Glutamatergic neuron (in vitro differentiated cells): ENCODE data around the gene MAGI1. TPM values are rescaled to one million over a fixed set of nuclear protein-coding genes. Genes with fewer than 3 reads are reported as not detected.

Experiments
- DNase-seq: peaks from one replicate; pipeline ENCODE4 v3.0.0; 2022
- H3K27ac Mint-ChIP-seq: one replicate; pipeline ENCODE4 v1.8.0; 2020; ENCODE audit warnings: mild to moderate bottlenecking, mixed read lengths, inconsistent platforms; ENCODE audit not compliant: unreplicated experiment
- H3K27me3 Mint-ChIP-seq: one replicate; pipeline ENCODE4 v1.8.0; 2020; ENCODE audit warnings: mild to moderate bottlenecking, moderate library complexity, mixed read lengths, inconsistent platforms; ENCODE audit not compliant: unreplicated experiment
- H3K36me3 Mint-ChIP-seq: one replicate; pipeline ENCODE4 v1.8.0; 2020; ENCODE audit warnings: mild to moderate bottlenecking, mixed read lengths, inconsistent platforms; ENCODE audit not compliant: unreplicated experiment
- H3K4me1 Mint-ChIP-seq: one replicate; pipeline ENCODE4 v1.8.0; 2020; ENCODE audit warnings: mild to moderate bottlenecking, low read depth, mixed read lengths, inconsistent platforms; ENCODE audit not compliant: unreplicated experiment
- H3K4me3 Mint-ChIP-seq: one replicate; pipeline ENCODE4 v1.8.0; 2020; ENCODE audit warnings: mild to moderate bottlenecking, mixed read lengths, inconsistent platforms; ENCODE audit not compliant: unreplicated experiment
- H3K9me3 Mint-ChIP-seq: one replicate; pipeline ENCODE4 v1.8.0; 2020; ENCODE audit warnings: mild to moderate bottlenecking, moderate library complexity, mixed read lengths, inconsistent platforms; ENCODE audit not compliant: unreplicated experiment
- CTCF ChIP-seq: fragments of 200-600 bp; sonication (generic); IDR thresholded peaks from one replicate; pipeline ENCODE4 v1.5.0; 2021; ENCODE audit not compliant: partially characterized antibody, unreplicated experiment
- total RNA-seq: library from RNA; stranded (reverse); fragmentation: NEBNext Ultra II Directional; extraction: Animal tissue kit (Norgen Biotek cat#: 25700); gene quantifications from one replicate; pipeline ENCODE4 v1.2.1, GENCODE V29; 2021; ENCODE audit not compliant: unreplicated experiment

MAGI1 gene
- total RNA-seq, 1 donor from 2014 or later, result 46.5 TPM

DNA sequence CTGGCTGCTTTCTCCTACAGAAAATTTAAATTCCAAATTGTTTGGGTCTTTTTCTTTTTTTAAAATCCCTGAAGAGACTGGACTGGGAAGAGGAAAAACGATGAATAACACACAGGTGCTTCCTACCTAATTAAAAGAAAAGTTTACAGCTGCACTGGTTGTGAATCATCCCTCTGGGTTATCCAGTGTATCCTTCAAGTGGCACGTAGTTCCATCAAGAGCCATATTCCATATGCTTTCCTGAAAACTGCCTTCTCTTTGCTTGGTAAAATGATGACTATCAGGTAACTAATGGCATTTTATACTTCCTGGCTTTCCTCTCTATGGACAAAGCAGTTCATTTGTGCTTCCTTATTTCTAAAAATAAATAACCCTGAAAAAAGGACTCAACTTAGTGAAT lies 123.2 kb downstream of the MAGI1 start:
- no peak for TF ChIP-seq CTCF
- no peak overlapping the region for H3K4me3 Mint-ChIP-seq
- H3K36me3 Mint-ChIP-seq, result no peaks in the 10 kb centered on the region
- H3K4me1 Mint-ChIP-seq, result peaks cover 3% of the 10 kb centered on the region
- H3K27me3 Mint-ChIP-seq, result no peaks in the 10 kb centered on the region
- H3K27ac Mint-ChIP-seq, result no peak overlapping the region
- no peak for DNase-seq
- H3K9me3 Mint-ChIP-seq, result peaks cover 5% of the 10 kb centered on the region

DNA sequence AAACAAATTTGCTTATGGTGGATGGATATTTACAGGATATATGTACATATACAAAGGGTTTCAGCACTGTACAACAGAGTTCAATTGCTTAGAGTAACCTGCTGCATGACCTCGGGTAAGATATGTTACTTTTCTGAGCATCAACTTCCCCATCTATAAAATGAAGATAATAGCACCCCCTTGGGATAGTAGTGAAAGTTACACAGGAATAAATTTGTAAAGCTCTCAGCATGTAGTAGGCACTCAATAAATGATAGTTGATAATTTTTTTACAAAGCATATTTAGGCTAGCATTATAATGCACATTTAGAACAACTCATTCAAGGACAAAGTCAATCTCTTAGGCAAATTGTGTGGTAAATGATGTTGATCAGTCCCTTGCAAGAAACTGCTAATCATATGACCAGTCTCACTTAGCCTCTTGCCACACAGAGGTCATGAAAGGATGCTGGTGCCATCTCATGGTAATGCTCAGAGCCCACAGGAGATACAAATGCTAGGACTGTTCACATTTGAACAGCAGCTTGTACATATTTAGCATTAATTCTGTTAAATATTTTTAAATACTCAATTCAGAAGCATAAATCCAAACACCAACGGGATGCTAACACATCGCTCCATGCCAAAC lies 123.9 kb downstream of the MAGI1 start:
- Mint-ChIP-seq H3K27me3 (no peaks in the 10 kb centered on the region), H3K27ac (no peak overlapping the region), H3K4me1 (peaks cover 3% of the 10 kb centered on the region), H3K9me3 (peaks cover 2% of the 10 kb centered on the region), H3K36me3 (no peaks in the 10 kb centered on the region), H3K4me3 (no peak overlapping the region)
- TF ChIP-seq CTCF, result no peak
- no peak for DNase-seq

GRCh38 chr3:65914032-65914739 lies 124.5 kb downstream of the MAGI1 start:
- Mint-ChIP-seq H3K4me3 (no peak overlapping the region), H3K27me3 (no peaks in the 10 kb centered on the region), H3K36me3 (no peaks in the 10 kb centered on the region), H3K27ac (no peak overlapping the region), H3K9me3 (peaks cover 2% of the 10 kb centered on the region), H3K4me1 (peaks cover 3% of the 10 kb centered on the region)
- TF ChIP-seq CTCF, result no peak
- no peak for DNase-seq

DNA sequence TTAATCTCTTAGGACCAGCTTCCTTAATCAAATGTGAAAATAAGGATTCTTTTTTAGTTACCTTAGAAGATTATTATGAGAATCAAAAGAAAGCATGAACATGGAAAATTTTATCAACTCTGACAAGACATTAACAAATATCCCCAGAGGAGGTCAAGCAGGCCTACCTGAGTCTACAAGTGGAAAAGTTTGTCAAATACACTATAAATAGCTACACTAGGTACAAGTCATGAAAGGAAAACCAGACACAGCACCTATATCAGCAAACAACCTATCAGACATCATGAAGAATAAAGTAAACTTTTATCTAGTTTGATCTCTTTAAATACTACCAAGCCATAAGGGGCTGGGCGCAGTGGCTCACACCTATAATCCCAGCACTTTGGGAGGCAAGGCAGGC lies 126.1 kb downstream of the MAGI1 start:
- TF ChIP-seq CTCF, result no peak
- peaks cover 3% of the 10 kb centered on the region for H3K4me1 Mint-ChIP-seq
- H3K9me3 Mint-ChIP-seq, result peaks cover 2% of the 10 kb centered on the region
- H3K4me3 Mint-ChIP-seq, result no peak overlapping the region
- H3K36me3 Mint-ChIP-seq, result no peaks in the 10 kb centered on the region
- no peak for DNase-seq
- H3K27ac Mint-ChIP-seq, result no peak overlapping the region
- H3K27me3 Mint-ChIP-seq, result no peaks in the 10 kb centered on the region

GRCh38 chr3:65908588-65908987 lies 130.1 kb downstream of the MAGI1 start:
- H3K9me3 Mint-ChIP-seq, result peaks cover 2% of the 10 kb centered on the region
- no peak overlapping the region for H3K27ac Mint-ChIP-seq
- TF ChIP-seq CTCF, result no peak
- no peaks in the 10 kb centered on the region for H3K27me3 Mint-ChIP-seq
- H3K4me1 Mint-ChIP-seq, result no peaks in the 10 kb centered on the region
- no peaks in the 10 kb centered on the region for H3K36me3 Mint-ChIP-seq
- DNase-seq, result no peak
- no peak overlapping the region for H3K4me3 Mint-ChIP-seq
